HUES64 (cell line): ENCODE data around the gene DIP2C.

Experiments
- H3K27ac ChIP-seq: 2 replicates; pipeline ENCODE4 v1.7.0; 2013; ENCODE audit warnings: low read depth, low read length, inconsistent platforms
- H3K27me3 ChIP-seq: 2 replicates; pipeline ENCODE4 v1.6.1; 2013; ENCODE audit warnings: mild to moderate bottlenecking, low read length; ENCODE audit not compliant: insufficient read depth
- H3K36me3 ChIP-seq: 2 replicates; pipeline ENCODE4 v1.6.1; 2013; ENCODE audit warnings: mild to moderate bottlenecking, low read length; ENCODE audit not compliant: insufficient read depth
- H3K4me1 ChIP-seq: 2 replicates; pipeline ENCODE4 v1.6.1; 2013; ENCODE audit warnings: mild to moderate bottlenecking, low read length, moderate library complexity; ENCODE audit not compliant: insufficient read depth
- H3K4me3 ChIP-seq: 2 replicates; pipeline ENCODE4 v1.5.1; 2013; ENCODE audit warnings: mild to moderate bottlenecking, low read length, moderate library complexity
- H3K9ac ChIP-seq: 2 replicates; pipeline ENCODE4 v1.6.1; 2013; ENCODE audit warnings: mild to moderate bottlenecking, low read depth, low read length
- H3K9me3 ChIP-seq: 2 replicates; pipeline ENCODE4 v1.6.1; 2013; ENCODE audit warnings: low read depth, low read length; ENCODE audit not compliant: insufficient read depth
- WGBS: fragments of 150-250, 120-280 bp; methylation state at CpG from one replicate; pipeline ENCODE4 v1.1.7; 2013; ENCODE audit warnings: missing lambda C conversion rate; 5-methylcytosine and 5-hydroxymethylcytosine counted together

DIP2C gene

GRCh38 chr10:422241-422640 is 267.2 kb downstream of the DIP2C start:
- Histone ChIP-seq H3K27ac (no peak overlapping the region), H3K27me3 (no peaks in the 10 kb centered on the region), H3K4me3 (no peak overlapping the region), H3K9me3 (no peaks in the 10 kb centered on the region), H3K36me3 (0 out of 2 replicates have a peak, but pooled peaks cover 3% of the 10 kb centered on the region), H3K9ac (no peak overlapping the region), H3K4me1 (no peaks in the 10 kb centered on the region)
- WGBS: 94% methylated on average over 11 of the region's 11 CpGs

- Histone ChIP-seq H3K4me1 (no peaks in the 10 kb centered on the region), H3K27ac (no peak overlapping the region), H3K4me3 (no peak overlapping the region), H3K9me3 (no peaks in the 10 kb centered on the region), H3K27me3 (no peaks in the 10 kb centered on the region), H3K9ac (no peak overlapping the region), H3K36me3 (0 out of 2 replicates have a peak, but pooled peaks cover 3% of the 10 kb centered on the region)
- 96% methylated on average over 8 of the region's 8 CpGs for WGBS
Observed at GRCh38 chr10:421170-421569, 268.3 kb downstream of the DIP2C start.

GRCh38 chr10:420154-421121 is 269.0 kb downstream of the DIP2C start:
- WGBS: 95% methylated on average over 46 of the region's 46 CpGs
- H3K27me3 ChIP-seq: no peaks in the 10 kb centered on the region
- 0 out of 2 replicates have a peak, but pooled peaks cover 3% of the 10 kb centered on the region for H3K36me3 ChIP-seq

GRCh38 chr10:418894-419293 is 270.6 kb downstream of the DIP2C start:
- H3K9me3 ChIP-seq: no peaks in the 10 kb centered on the region
- no peaks in the 10 kb centered on the region for H3K4me1 ChIP-seq
- 0 out of 2 replicates have a peak, but pooled peaks cover 3% of the 10 kb centered on the region for H3K36me3 ChIP-seq
- no peak overlapping the region for H3K27ac ChIP-seq
- no peak overlapping the region for H3K4me3 ChIP-seq
- no peaks in the 10 kb centered on the region for H3K27me3 ChIP-seq
- WGBS: 96% methylated on average over 19 of the region's 19 CpGs
- no peak overlapping the region for H3K9ac ChIP-seq

More at GRCh38 chr10:420154-421121, 269.0 kb downstream of the DIP2C start:
- H3K4me3 ChIP-seq: no peak overlapping the region
- H3K27ac ChIP-seq: no peak overlapping the region
- H3K4me1 ChIP-seq: no peaks in the 10 kb centered on the region
- H3K9me3 ChIP-seq: no peaks in the 10 kb centered on the region
- H3K9ac ChIP-seq: no peak overlapping the region

- Histone ChIP-seq H3K4me3 (no peak overlapping the region), H3K27ac (no peak overlapping the region), H3K36me3 (0 out of 2 replicates have a peak, but pooled peaks cover 3% of the 10 kb centered on the region), H3K9ac (no peak overlapping the region), H3K4me1 (no peaks in the 10 kb centered on the region), H3K27me3 (no peaks in the 10 kb centered on the region), H3K9me3 (no peaks in the 10 kb centered on the region)
- WGBS: 92% methylated on average over 15 of the region's 15 CpGs
Observed at GRCh38 chr10:418226-418625, 271.2 kb downstream of the DIP2C start.

GRCh38 chr10:416091-416515 is 273.4 kb downstream of the DIP2C start:
- Histone ChIP-seq H3K4me3 (no peak overlapping the region), H3K36me3 (0 out of 2 replicates have a peak, but pooled peaks cover 3% of the 10 kb centered on the region), H3K9ac (no peak overlapping the region), H3K27me3 (no peaks in the 10 kb centered on the region), H3K9me3 (no peaks in the 10 kb centered on the region), H3K27ac (no peak overlapping the region), H3K4me1 (no peaks in the 10 kb centered on the region)
- WGBS: 79% methylated on average over 13 of the region's 13 CpGs

GRCh38 chr10:413662-414071 is 275.8 kb downstream of the DIP2C start:
- Histone ChIP-seq H3K36me3 (0 out of 2 replicates have a peak, but pooled peaks cover 3% of the 10 kb centered on the region), H3K4me1 (no peaks in the 10 kb centered on the region), H3K27me3 (no peaks in the 10 kb centered on the region), H3K4me3 (no peak overlapping the region), H3K9ac (no peak overlapping the region), H3K9me3 (no peaks in the 10 kb centered on the region), H3K27ac (no peak overlapping the region)
- 90% methylated on average over 26 of the region's 26 CpGs for WGBS

- Histone ChIP-seq H3K4me3 (no peak overlapping the region), H3K9ac (no peak overlapping the region), H3K27ac (no peak overlapping the region), H3K27me3 (no peaks in the 10 kb centered on the region), H3K36me3 (peaks cover 15% of the 10 kb centered on the region), H3K9me3 (no peaks in the 10 kb centered on the region), H3K4me1 (no peaks in the 10 kb centered on the region)
- WGBS: 96% methylated on average over 10 of the region's 10 CpGs
Observed at GRCh38 chr10:412109-412508, 277.4 kb downstream of the DIP2C start.

- Histone ChIP-seq H3K4me1 (no peaks in the 10 kb centered on the region), H3K9ac (no peak overlapping the region), H3K9me3 (no peaks in the 10 kb centered on the region), H3K36me3 (peaks cover 15% of the 10 kb centered on the region), H3K27me3 (no peaks in the 10 kb centered on the region), H3K27ac (no peak overlapping the region), H3K4me3 (no peak overlapping the region)
- WGBS: 95% methylated on average over 13 of the region's 13 CpGs
Observed at GRCh38 chr10:411603-412002, 277.9 kb downstream of the DIP2C start.

- H3K4me1 ChIP-seq: no peaks in the 10 kb centered on the region; the same call in 1 of the 2 replicates
- no peak overlapping the region for H3K4me3 ChIP-seq
- no peak overlapping the region for H3K9ac ChIP-seq
- H3K27me3 ChIP-seq: no peaks in the 10 kb centered on the region
- no peaks in the 10 kb centered on the region for H3K9me3 ChIP-seq
- WGBS: 96% methylated on average over 10 of the region's 12 CpGs
- H3K36me3 ChIP-seq: peaks cover 20% of the 10 kb centered on the region
- no peak overlapping the region for H3K27ac ChIP-seq
Observed at GRCh38 chr10:409408-410040, 279.9 kb downstream of the DIP2C start.

- no peak overlapping the region for H3K27ac ChIP-seq
- H3K9ac ChIP-seq: no peak overlapping the region
- no peaks in the 10 kb centered on the region; the same call in 1 of the 2 replicates for H3K4me1 ChIP-seq
- H3K4me3 ChIP-seq: no peak overlapping the region
- peaks cover 24% of the 10 kb centered on the region for H3K36me3 ChIP-seq
- 96% methylated on average over 2 of the region's 3 CpGs for WGBS
- no peaks in the 10 kb centered on the region for H3K27me3 ChIP-seq
- H3K9me3 ChIP-seq: no peaks in the 10 kb centered on the region
Observed at GRCh38 chr10:408236-408635, 281.2 kb downstream of the DIP2C start.
